Vagina (tissue), 2 donors: ENCODE measurements around the gene P3H1. TPM values are rescaled to one million over a fixed set of nuclear protein-coding genes. Genes with fewer than 3 reads are reported as not detected.

Experiments used
- DNase-seq, 2 donors: peaks; one replicate each; pipeline ENCODE4 v3.0.0-alpha.2; 2017; ENCODE audit errors: extremely low spot score in 2 of 2
- H3K27ac ChIP-seq: fragments of 200-600 bp; sonication (generic); one replicate; pipeline ENCODE4 v1.5.1; 2019
- H3K27me3 ChIP-seq: fragments of 200-600 bp; sonication (generic); one replicate; pipeline ENCODE4 v1.5.1; 2019
- H3K36me3 ChIP-seq, 2 donors: fragments of 200-600 bp; sonication (generic); one replicate each; pipeline ENCODE4 v1.5.1; 2017 to 2019
- H3K4me1 ChIP-seq: fragments of 200-600 bp; sonication (generic); one replicate; pipeline ENCODE4 v1.5.1; 2019
- H3K4me3 ChIP-seq, 2 donors: fragments of 200-600 bp; sonication (generic); 1 replicate in 1 of 2; 2 replicates in 1 of 2; pipeline ENCODE4 v1.5.1; 2016 to 2019
- H3K9me3 ChIP-seq: fragments of 200-600 bp; sonication (generic); one replicate; pipeline ENCODE4 v1.5.1; 2019
- POLR2A ChIP-seq, 2 donors: fragments of 450-650 bp; IDR thresholded peaks; one replicate each; pipeline ENCODE4 v1.6.1; 2017; ENCODE audit warnings: antibody characterized with exemption in 2 of 2, mild to moderate bottlenecking in 2 of 2, moderate library complexity in 2 of 2
- POLR2AphosphoS5 ChIP-seq, 2 donors: sonication (generic); formaldehyde crosslinking; IDR thresholded peaks; one replicate each; pipeline ENCODE4 v1.9.0; 2017; ENCODE audit warnings: antibody characterized with exemption in 2 of 2, mild to moderate bottlenecking in 2 of 2, low read depth in 1 of 2; ENCODE audit not compliant: insufficient read depth in 1 of 2
- intact Hi-C: fragments of 100-400 bp; cut with DNase I; formaldehyde crosslinking; loops from one replicate; pipeline ENCODE4 v1.15.1; 2023
- total RNA-seq: library from RNA; depleted of rRNA; stranded (reverse); fragments of >200 nt; gene quantifications from one replicate; pipeline ENCODE4 v1.2.3, GENCODE V29; 2016
- TF ChIP-seq, protein P1 (sequence below), 3 experiments: fragments of 450-650 bp in 2 of 3; fragments of 200-600 bp in 1 of 3; sonication (generic) in 1 of 3; IDR thresholded peaks; one replicate each; pipeline ENCODE4 v1.5.1; 2017 to 2019; ENCODE audit warnings: antibody characterized with exemption in 3 of 3, mild to moderate bottlenecking in 2 of 3, moderate library complexity in 2 of 3

P3H1 gene
- total RNA-seq, 1 donor from 2014 or later: 40.5 TPM

DNA sequence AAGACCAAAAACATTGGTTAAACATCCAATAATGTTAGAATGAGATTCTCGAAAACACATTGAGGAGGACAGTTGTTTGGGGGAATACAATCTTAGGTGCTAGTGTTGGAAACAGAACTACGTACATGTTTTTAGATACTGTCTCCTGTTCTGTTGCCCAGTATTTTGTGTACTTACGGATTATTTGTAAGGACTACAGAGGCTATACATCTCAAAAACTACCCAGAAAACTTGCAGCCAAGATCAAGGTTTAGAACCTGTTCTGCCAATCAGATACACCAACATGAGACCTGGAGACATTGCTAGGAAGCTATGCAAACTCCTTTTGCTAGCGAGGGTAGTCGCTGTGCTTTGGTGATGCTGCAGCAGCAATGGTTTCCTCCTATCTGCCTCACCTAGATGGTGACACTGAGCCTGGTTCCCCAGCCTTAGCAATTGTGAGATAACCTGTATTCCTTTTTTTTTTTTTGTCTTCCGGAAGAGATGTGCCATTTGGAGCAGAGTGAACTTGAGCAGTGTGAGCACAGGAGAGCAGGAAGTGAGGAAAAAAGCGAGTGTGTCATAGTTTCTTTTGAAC is 62.9 kb downstream of the P3H1 start:
- no peak for TF ChIP-seq POLR2A (IDR thresholded peaks at IDR 0.05)
- TF ChIP-seq, protein P1, sequence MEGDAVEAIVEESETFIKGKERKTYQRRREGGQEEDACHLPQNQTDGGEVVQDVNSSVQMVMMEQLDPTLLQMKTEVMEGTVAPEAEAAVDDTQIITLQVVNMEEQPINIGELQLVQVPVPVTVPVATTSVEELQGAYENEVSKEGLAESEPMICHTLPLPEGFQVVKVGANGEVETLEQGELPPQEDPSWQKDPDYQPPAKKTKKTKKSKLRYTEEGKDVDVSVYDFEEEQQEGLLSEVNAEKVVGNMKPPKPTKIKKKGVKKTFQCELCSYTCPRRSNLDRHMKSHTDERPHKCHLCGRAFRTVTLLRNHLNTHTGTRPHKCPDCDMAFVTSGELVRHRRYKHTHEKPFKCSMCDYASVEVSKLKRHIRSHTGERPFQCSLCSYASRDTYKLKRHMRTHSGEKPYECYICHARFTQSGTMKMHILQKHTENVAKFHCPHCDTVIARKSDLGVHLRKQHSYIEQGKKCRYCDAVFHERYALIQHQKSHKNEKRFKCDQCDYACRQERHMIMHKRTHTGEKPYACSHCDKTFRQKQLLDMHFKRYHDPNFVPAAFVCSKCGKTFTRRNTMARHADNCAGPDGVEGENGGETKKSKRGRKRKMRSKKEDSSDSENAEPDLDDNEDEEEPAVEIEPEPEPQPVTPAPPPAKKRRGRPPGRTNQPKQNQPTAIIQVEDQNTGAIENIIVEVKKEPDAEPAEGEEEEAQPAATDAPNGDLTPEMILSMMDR (IDR thresholded peaks at IDR 0.05): no peak
- TF ChIP-seq POLR2AphosphoS5 (IDR thresholded peaks at IDR 0.05; ENCODE audit: insufficient read depth in 1 of 2, low read depth in 1 of 2): no peak
- intact Hi-C loops: no loop called here
- Histone ChIP-seq H3K9me3 (no peaks in the 10 kb centered on the region), H3K27ac (no peak overlapping the region), H3K4me1 (no peaks in the 10 kb centered on the region), H3K36me3 (peaks cover 4 to 84% of the 10 kb centered on the region in 2 donors), H3K4me3 (no peak overlapping the region), H3K27me3 (no peaks in the 10 kb centered on the region)
- no peak for DNase-seq

DNA sequence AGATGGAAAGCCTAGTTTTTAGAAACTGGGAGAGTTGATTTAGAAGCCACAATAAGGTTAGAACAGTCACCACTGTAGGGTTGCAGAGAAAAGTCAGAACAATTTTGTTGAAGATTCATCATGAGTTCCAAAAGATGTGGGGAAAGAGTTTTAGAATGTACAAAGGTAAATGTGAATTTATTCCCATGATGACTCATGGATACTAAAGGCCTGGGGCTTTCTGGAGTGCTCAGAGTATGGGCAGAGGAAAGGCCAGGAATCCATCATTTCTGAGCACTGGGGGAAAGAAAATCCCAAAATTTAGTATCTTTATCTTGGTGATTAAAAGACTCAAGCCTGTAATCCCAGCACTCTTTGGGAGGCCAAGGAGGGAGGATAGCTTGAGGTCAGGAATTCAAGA is 66.8 kb downstream of the P3H1 start:
- Histone ChIP-seq H3K9me3 (no peaks in the 10 kb centered on the region), H3K4me3 (no peak overlapping the region), H3K36me3 (peaks cover 4 to 85% of the 10 kb centered on the region in 2 donors), H3K27me3 (no peaks in the 10 kb centered on the region), H3K4me1 (no peaks in the 10 kb centered on the region), H3K27ac (no peak overlapping the region)
- TF ChIP-seq POLR2A (IDR thresholded peaks at IDR 0.05) (no peak), POLR2AphosphoS5 (IDR thresholded peaks at IDR 0.05; ENCODE audit: insufficient read depth in 1 of 2, low read depth in 1 of 2) (no peak)
- TF ChIP-seq, protein P1 (IDR thresholded peaks at IDR 0.05): no peak
- no peak for DNase-seq
- intact Hi-C loops: no loop called here

DNA sequence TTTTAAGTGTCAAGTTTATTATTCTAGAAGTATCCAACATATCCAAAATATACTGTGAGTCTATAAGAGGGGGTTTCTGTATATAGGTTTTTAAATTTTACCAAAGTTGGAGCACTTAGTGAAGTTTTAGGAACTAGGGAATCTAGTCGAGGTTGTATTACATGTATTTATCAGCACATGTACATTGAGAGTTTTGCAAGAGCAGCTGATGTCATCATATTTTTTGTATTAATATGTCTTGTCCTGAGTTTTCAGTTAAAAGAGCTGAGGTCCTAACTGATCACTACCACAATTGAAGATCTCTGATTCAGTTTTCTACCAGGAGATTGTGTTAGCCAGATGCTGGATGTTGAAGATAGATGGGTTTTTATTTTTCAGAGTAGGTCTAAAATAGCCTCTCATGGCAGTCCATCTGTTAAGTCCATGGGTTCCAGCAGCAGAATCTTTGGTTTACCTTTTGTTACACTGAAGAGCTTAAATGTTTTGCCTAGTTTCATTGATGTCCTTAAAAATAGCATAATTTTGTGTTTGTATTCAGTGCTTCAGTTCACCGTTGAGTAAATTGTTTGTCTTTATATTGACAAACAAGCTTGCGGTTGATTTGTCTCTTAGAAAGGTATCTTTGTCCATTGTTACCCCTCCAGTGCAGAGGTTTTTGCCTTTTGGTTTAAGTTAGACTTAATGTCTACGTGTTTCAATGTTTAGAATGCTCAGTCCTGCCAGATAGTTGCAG is 68.6 kb downstream of the P3H1 start:
- Histone ChIP-seq H3K9me3 (no peaks in the 10 kb centered on the region), H3K27me3 (no peaks in the 10 kb centered on the region), H3K27ac (no peak overlapping the region), H3K4me3 (no peak overlapping the region), H3K4me1 (peaks cover 9% of the 10 kb centered on the region), H3K36me3 (peaks cover 0 to 73% of the 10 kb centered on the region in 2 donors)
- no peak for DNase-seq
- TF ChIP-seq, protein P1 (IDR thresholded peaks at IDR 0.05): no peak
- TF ChIP-seq POLR2A (IDR thresholded peaks at IDR 0.05): no peak
- TF ChIP-seq POLR2AphosphoS5 (IDR thresholded peaks at IDR 0.05; ENCODE audit: insufficient read depth in 1 of 2, low read depth in 1 of 2): no peak
- intact Hi-C loops: no loop called here

Other genes starting within 250 kb of the P3H1 start
- 30.0 TPM for gene PPIH, start 108.6 kb downstream of the P3H1 start, total RNA-seq
- gene YBX1, start 84.6 kb downstream of the P3H1 start, total RNA-seq: 397 TPM
- gene CLDN19, start 26.8 kb downstream of the P3H1 start, total RNA-seq: not detected
- 3.2 TPM for gene C1orf50, start 221 bp upstream of the P3H1 start, total RNA-seq
- gene TMEM269, start 18.0 kb upstream of the P3H1 start, total RNA-seq: not detected
- gene ERMAP, start 50.1 kb upstream of the P3H1 start, total RNA-seq: 9.3 TPM
- 23.8 TPM for gene SVBP, start 50.4 kb upstream of the P3H1 start, total RNA-seq
- 9.3 TPM for gene ZNF691, start 79.6 kb upstream of the P3H1 start, total RNA-seq
- gene SLC2A1, start 191.8 kb upstream of the P3H1 start, total RNA-seq: 286 TPM